Stomach (tissue), 9 donors: ENCODE data around the gene RPL15. TPM values are rescaled to one million over a fixed set of nuclear protein-coding genes. Genes with fewer than 3 reads are reported as not detected.
A peak's percentile ranks its signal among the peaks of the same experiment; 100 is the strongest.

Experiments used
- DNase-seq, 2 donors: peaks; one replicate each; pipeline versions ENCODE4 v3.0.0 to v3.0.0-alpha.2; 2013 to 2019
- H3K27ac ChIP-seq, 5 donors: fragments of 200-600 bp in 4 of 5; sonication (generic) in 4 of 5; one replicate each; pipeline ENCODE4 v1.5.1; 2013 to 2019; ENCODE audit warnings: mild to moderate bottlenecking in 1 of 5, moderate library complexity in 1 of 5
- H3K27me3 ChIP-seq, 3 donors: fragments of 200-600 bp; sonication (generic); one replicate each; pipeline ENCODE4 v1.5.1; 2017 to 2019; ENCODE audit warnings: mixed run types in 1 of 3
- H3K36me3 ChIP-seq, 4 donors: fragments of 200-600 bp; sonication (generic); 1 replicate in 3 of 4; 2 replicates in 1 of 4; pipeline ENCODE4 v1.5.1; 2016 to 2019
- H3K4me1 ChIP-seq, 4 donors: fragments of 200-600 bp; sonication (generic); one replicate each; pipeline ENCODE4 v1.5.1; 2016 to 2019
- H3K4me3 ChIP-seq, 4 donors: fragments of 200-600 bp; sonication (generic) in 3 of 4; one replicate each; pipeline ENCODE4 v1.5.1; 2016 to 2019; ENCODE audit warnings: mild to moderate bottlenecking in 1 of 4
- H3K9me3 ChIP-seq, 4 donors: fragments of 200-600 bp; sonication (generic); one replicate each; pipeline ENCODE4 v1.5.1; 2016 to 2019
- CTCF ChIP-seq, 7 experiments: fragments of 450-650 bp in 4 of 7; fragments of 200-600 bp in 3 of 7; sonication (generic) in 3 of 7; IDR thresholded peaks; one replicate each; pipeline ENCODE4 v1.5.1; 2016 to 2019; ENCODE audit warnings: antibody characterized with exemption in 7 of 7, control low read depth in 2 of 7, mild to moderate bottlenecking in 1 of 7
- EP300 ChIP-seq: sonication (generic); formaldehyde crosslinking; IDR thresholded peaks from one replicate; pipeline ENCODE4 v1.6.1; 2017; ENCODE audit warnings: antibody characterized with exemption
- POLR2A ChIP-seq, 4 donors: fragments of 450-650 bp; IDR thresholded peaks; one replicate each; pipeline ENCODE4 v1.6.1; 2016; ENCODE audit warnings: antibody characterized with exemption in 4 of 4, control low read depth in 2 of 4, mild to moderate bottlenecking in 1 of 4, moderate library complexity in 1 of 4
- POLR2AphosphoS5 ChIP-seq, 3 donors: sonication (generic); formaldehyde crosslinking; IDR thresholded peaks; one replicate each; pipeline ENCODE4 v1.6.1; 2016; ENCODE audit warnings: antibody characterized with exemption in 3 of 3
- WGBS, 5 donors: extraction: QIAGEN DNeasy Blood & Tissue Kit in 3 of 5; methylation state at CpG; one replicate each; pipeline versions ENCODE4 v1.1.5 to v1.1.7; 2013 to 2018; 5-methylcytosine and 5-hydroxymethylcytosine counted together
- intact Hi-C: fragments of 100-400 bp; cut with DNase I; formaldehyde crosslinking; loops from one replicate; pipeline ENCODE4 v1.15.1; 2023; ENCODE audit warnings: low total_unique reads
- polyA plus RNA-seq, 3 donors: library from polyadenylated mRNA; stranded (reverse); fragments of 200-250 nt; gene quantifications; one replicate each; pipeline ENCODE4 v1.2.3, GENCODE V29; 2013
- total RNA-seq, 5 donors: library from RNA; depleted of rRNA; stranded (reverse); fragments of >200 nt; gene quantifications; one replicate each; pipeline versions ENCODE4 v1.1.0 to v1.2.3, GENCODE V29; 2014 to 2016
- donor health status: healthy with polysubstance abuse.
- donor health status: Bipolar disorder and iron deficiency.
- donor health status: healthy.

Gene RPL15
- total and polyA plus RNA-seq, 8 donors, result 121 to 4,768 (median 2,688) TPM

DNA sequence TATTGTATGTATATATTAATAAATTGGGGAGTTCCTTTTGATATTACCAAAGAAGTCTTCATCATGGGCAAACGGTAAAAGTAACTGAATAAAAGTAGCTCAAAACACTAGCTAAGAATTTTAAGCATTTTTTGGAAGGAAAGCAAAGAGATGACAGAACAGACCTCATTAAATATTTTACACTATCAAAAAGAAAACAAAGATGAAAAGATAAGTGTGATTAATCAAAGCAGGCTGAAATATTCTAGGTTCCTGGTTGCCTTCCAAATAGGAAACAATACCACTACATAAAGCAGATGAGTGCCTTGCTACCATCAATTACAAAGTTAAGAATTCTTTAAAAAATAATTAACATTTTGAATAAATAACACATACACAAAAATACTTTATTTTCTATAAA is 3.8 kb upstream of the RPL15 start:
- Histone ChIP-seq H3K9me3 (no peaks in the 10 kb centered on the region), H3K27ac (no peak overlapping the region), H3K4me1 (peaks cover 8 to 37% (median 26%) of the 10 kb centered on the region in 4 donors), H3K4me3 (no peak overlapping the region), H3K36me3 (peaks cover 3 to 30% (median 27%) of the 10 kb centered on the region in 4 donors), H3K27me3 (no peaks in the 10 kb centered on the region)
- intact Hi-C loops, result no loop called here
- TF ChIP-seq POLR2A (IDR thresholded peaks at IDR 0.05) (no peak), POLR2AphosphoS5 (IDR thresholded peaks at IDR 0.05) (no peak), EP300 (no peak), CTCF (IDR thresholded peaks at IDR 0.05) (no peak)
- DNase-seq, result no peak
- WGBS, 5 donors, result 78 to 94% (median 91%) methylated on average over 1 of the region's 1 CpG

DNA sequence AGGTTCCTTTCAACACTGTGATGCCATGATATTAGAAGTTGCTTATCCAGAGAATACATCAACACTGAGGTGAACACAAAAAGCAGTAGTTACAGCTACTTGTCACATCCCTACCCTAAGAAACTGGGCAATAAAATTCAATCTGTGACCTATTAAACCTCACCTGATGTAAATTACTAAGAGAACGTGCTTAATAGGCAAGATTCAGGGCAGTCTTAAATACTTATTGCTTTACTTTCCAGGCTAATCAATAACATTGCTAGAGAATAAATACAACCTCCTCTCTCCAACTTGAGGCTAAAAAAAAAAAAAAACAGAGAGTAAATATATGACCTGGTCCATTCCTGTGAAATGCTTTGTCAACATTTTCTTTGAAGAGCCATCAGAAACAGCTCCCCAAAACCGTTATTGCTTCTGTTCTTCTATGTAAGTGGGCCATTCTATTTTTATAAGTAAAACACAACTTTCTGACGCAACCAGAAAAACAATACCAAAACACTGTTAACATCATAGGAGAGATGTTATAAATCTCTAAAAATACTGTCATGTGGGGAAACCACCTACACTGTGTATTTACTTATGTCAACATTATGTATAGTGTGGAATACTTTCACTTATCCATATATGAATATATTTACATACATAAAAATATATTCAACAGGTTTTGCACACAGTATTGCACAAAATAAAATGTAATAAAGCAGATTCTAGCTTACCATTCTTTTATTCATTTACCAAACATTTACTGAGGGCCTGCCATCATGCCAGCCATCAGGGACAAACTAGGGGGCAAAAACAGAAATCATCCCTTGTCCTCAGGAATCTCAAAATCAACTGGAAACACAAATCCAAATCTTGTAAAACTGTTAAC is 2.8 kb upstream of the RPL15 start:
- Histone ChIP-seq H3K9me3 (no peaks in the 10 kb centered on the region), H3K27me3 (no peaks in the 10 kb centered on the region), H3K36me3 (peaks cover 10 to 34% (median 31%) of the 10 kb centered on the region in 4 donors), H3K4me3 (no peak overlapping the region), H3K27ac (no peak overlapping the region), H3K4me1 (peaks cover 16 to 47% (median 36%) of the 10 kb centered on the region in 4 donors)
- 54 to 60% (median 60%) methylated on average over 3 of the region's 3 CpGs for WGBS, 5 donors
- TF ChIP-seq POLR2AphosphoS5 (IDR thresholded peaks at IDR 0.05) (no peak), CTCF (IDR thresholded peaks at IDR 0.05) (no peak), EP300 (no peak), POLR2A (IDR thresholded peaks at IDR 0.05) (no peak)
- DNase-seq, result no peak
- intact Hi-C loops, result no loop called here

GRCh38 chr3:23915537-23916108 is 1.3 kb upstream of the RPL15 start:
- peak in 1 of 2 donors; percentile 54 for DNase-seq
- WGBS, 5 donors, result 42 to 52% (median 48%) methylated on average over 7 of the region's 7 CpGs
- Histone ChIP-seq H3K36me3 (peaks cover 17 to 34% (median 30%) of the 10 kb centered on the region in 4 donors), H3K9me3 (no peaks in the 10 kb centered on the region), H3K27me3 (no peaks in the 10 kb centered on the region), H3K27ac (peak overlapping the region in 2 of 5 donors; percentile 94 to 96), H3K4me1 (peaks cover 27 to 62% (median 50%) of the 10 kb centered on the region in 4 donors), H3K4me3 (peak overlapping the region; percentile 79 to 98 (median 85))
- no peak for TF ChIP-seq EP300
- no peak for TF ChIP-seq POLR2AphosphoS5 (IDR thresholded peaks at IDR 0.05)
- TF ChIP-seq CTCF (IDR thresholded peaks at IDR 0.05), result no peak
- TF ChIP-seq POLR2A (IDR thresholded peaks at IDR 0.05), result no peak
- intact Hi-C loops, result no loop called here

- TF ChIP-seq EP300 (no peak), CTCF (IDR thresholded peaks at IDR 0.05) (no peak), POLR2AphosphoS5 (IDR thresholded peaks at IDR 0.05) (no peak), POLR2A (IDR thresholded peaks at IDR 0.05) (no peak)
- Histone ChIP-seq H3K4me3 (peak overlapping the region; percentile 79 to 98 (median 85)), H3K27ac (peak overlapping the region; percentile 89 to 97 (median 96)), H3K36me3 (peaks cover 17 to 35% (median 31%) of the 10 kb centered on the region in 4 donors), H3K4me1 (peaks cover 27 to 67% (median 53%) of the 10 kb centered on the region in 4 donors), H3K9me3 (no peaks in the 10 kb centered on the region), H3K27me3 (no peaks in the 10 kb centered on the region)
- no peak for DNase-seq
- intact Hi-C loops, result no loop called here
- WGBS, 5 donors, result 1 to 2% (median 1%) methylated on average over 45 to 48 of the region's 48 CpGs
These were observed 613 bp upstream of the RPL15 start for GRCh38 chr3:23916152-23916885.
